NCI-H2029 (cell line): ENCODE measurements around the gene ATG4C.

Experiments used
- DNase-seq: peaks from one replicate; lab custom pipeline; 2025; lab: John Stamatoyannopoulos, UW

ATG4C gene

DNA sequence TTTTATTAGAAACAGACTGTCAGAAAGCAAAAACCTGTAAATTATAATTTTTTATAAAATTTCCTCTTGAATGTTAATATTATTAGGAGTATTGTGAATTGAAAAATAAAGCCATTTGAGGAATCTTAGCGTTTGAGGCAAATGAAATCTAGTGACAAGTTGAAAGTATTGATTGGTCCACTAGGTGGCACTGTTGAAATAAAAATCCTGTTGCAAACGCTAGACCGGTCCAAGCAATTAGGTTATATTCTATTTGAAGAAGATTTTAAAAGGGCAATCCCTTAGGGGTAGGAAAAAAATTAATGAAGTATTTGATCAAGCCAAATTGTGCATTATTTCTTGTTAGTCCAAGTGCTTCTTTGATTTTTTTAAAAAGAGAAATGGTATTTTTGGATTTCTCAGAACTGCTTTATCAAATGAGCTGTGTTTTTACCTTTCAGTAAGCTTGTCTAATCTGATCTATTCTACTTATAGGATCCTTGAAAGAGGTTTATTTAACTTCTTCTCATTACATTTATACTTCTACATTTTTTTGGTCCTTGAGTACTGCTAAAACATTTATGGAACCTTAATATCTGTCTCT lies 57.7 kb downstream of the ATG4C start:
- DNase-seq: peak; percentile 63

DNA sequence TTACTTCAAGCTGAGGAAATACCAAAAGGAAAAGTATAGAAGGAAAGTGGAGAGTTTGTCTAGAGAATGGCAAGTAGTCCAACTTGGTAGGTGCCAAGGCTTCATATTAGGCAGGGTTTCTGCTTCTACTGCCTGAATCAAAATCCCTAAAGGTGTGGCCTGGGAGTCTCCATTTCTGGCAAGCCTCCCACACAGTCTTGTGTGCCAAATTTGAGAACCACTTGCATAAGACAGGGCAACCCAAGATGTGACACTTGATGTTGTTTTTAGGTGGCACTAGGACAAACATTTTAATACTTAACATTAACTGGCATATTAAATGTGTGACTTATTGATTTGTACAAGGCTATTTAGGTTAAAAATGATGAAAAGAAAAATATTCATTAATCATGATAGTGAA lies 60.1 kb downstream of the ATG4C start:
- DNase-seq: no peak

- no peak for DNase-seq
Observed at GRCh38 chr1:62849031-62849430, 65.1 kb downstream of the ATG4C start.

GRCh38 chr1:62852253-62852652 lies 68.3 kb downstream of the ATG4C start:
- DNase-seq: no peak

DNA sequence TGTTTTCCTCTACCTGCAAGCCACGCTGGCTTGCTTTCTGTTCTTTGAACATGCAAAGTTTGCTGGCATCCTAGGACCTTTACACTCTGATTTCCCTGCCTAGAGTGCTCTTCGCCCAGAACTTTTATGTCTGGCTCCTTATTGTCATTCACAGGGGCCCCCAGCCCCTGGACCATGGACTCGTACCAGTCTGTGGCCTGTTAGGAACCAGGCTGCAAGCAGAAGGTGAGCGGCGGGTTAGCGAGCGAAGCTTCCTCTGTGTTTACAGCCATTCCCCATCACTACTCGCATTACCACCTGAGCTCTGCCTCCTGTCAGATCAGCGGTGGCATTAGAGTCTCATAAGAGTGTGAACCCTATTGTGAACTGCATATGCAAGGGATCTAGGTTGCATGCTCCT lies 73.0 kb downstream of the ATG4C start:
- no peak for DNase-seq

DNA sequence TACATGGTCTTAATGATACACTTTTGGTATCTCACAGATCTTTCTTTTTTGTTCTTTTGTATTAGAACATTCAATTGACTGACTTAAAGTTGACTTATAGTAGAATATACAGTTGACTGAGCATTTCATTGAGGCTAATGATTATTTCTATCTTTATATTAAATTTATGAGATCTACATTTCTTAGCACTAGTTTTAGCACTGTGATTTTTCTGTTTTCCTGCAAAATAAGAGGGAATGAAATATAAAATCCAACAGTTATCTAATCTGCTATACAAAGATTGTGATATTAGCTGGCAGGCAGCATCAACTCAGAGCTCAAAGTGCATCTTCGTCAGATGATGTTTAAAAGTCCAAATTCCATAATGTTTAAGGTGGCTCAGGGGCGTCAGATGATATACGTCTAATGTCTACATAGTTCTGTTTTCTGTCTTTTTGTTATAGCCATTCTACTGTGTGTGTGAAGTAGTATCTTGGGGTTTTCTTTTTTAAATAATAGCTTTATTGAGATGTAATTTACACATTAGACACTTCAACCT lies 85.4 kb downstream of the ATG4C start:
- DNase-seq: no peak

- DNase-seq: no peak
Observed at GRCh38 chr1:62870148-62870547, 86.2 kb downstream of the ATG4C start.

- DNase-seq: no peak
Observed at GRCh38 chr1:62875676-62876075, 91.7 kb downstream of the ATG4C start.

GRCh38 chr1:62876535-62876934 lies 92.6 kb downstream of the ATG4C start:
- DNase-seq: no peak

GRCh38 chr1:62877579-62877978 lies 93.6 kb downstream of the ATG4C start:
- DNase-seq: no peak

DNA sequence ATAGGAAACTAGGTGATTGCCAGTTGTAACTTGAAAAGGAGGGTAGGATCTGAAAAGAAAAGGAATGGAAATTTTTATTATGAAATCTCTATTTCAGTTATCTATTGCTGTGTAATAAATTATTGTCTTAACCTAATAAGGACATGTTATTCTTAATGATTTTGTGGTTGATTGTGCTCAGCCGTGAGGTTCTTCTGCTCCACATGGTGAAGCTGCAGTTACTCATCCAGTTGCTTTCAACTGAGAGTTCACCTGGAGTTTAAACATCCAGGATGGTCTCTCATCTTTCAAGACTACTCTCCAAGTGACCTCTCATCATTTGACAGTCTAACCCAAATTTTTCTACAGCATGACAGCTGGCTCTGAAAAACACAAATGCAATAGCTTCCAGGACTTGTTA lies 96.0 kb downstream of the ATG4C start:
- no peak for DNase-seq

- no peak for DNase-seq
Observed at GRCh38 chr1:62882201-62883104, 98.5 kb downstream of the ATG4C start.

- DNase-seq: no peak
Observed at GRCh38 chr1:62884156-62884740, 100.3 kb downstream of the ATG4C start.

- DNase-seq: no peak
Observed at GRCh38 chr1:62887799-62888507, 104.0 kb downstream of the ATG4C start.

- DNase-seq: no peak
Observed at GRCh38 chr1:62891956-62892562, 108.1 kb downstream of the ATG4C start.

DNA sequence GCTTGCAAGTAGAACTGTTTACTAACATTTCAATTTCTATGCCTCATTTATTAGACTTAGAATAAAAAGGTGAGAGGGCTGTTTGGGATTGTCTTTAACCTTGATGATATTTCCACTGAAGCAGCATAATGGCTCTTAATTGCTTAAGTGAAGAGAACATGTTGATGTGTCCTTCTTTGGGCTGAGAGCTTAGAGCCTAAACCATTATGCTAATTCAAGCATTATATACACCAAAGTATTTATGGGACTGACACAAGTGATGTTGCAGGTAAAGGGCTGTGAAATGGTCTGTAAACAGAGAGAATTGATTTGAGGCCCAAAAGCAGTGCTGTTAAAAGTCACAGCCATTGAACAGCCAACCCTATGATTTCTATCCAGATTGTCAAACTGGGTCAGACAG lies 113.9 kb downstream of the ATG4C start:
- no peak for DNase-seq

- no peak for DNase-seq
Observed at GRCh38 chr1:62900566-62900965, 116.6 kb downstream of the ATG4C start.

- DNase-seq: no peak
Observed at GRCh38 chr1:62901650-62902049, 117.7 kb downstream of the ATG4C start.

DNA sequence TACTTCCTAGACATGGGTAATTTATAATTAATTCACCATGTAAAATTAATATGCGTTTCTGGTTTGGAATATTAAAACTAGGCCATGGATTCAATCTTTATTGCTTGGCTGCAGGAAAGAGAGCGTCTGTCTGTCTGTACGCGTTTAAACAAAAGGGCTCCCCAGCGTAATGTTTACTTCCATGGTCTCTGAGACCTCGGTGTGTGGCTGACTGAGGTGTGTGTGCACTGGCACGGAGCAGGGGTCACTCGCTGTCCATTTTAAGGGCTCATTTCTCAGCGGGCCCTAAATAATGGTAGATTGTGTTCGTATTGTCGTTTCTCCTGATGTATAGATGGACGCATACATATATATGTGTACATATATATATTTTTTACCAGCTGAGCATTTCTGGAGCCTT lies 119.6 kb downstream of the ATG4C start:
- DNase-seq: no peak

GRCh38 chr1:62903982-62904855 lies 120.3 kb downstream of the ATG4C start:
- no peak for DNase-seq

DNA sequence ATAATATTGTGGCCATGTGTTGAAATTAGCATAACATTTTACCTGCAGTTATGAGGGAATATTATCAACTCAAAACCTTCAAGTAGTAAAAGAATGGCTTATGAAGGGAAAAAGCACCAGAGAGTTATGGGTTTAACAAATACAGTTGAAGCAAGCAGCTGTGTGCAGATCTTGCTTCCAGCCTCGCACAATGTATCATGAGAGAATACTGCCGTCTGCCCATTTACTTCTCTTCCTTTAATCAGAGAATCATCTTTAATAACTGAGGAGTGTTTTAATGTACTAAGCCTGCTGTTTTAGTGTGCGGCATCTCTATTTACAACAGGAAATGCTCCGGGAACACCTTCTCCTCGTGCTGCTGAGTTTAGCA lies 120.9 kb downstream of the ATG4C start:
- no peak for DNase-seq
